Gastroesophageal sphincter (tissue), 3 donors: ENCODE results near the gene MGAM2.

ENCODE experiments used
- CTCF ChIP-seq, 4 experiments: fragments of 200-600 bp in 2 of 4; fragments of 450-650 bp in 2 of 4; sonication (generic) in 1 of 4; IDR thresholded peaks; one replicate each; pipeline ENCODE4 v1.5.1; 2017 to 2019; ENCODE audit warnings: antibody characterized with exemption in 4 of 4, mild to moderate bottlenecking in 2 of 4, moderate library complexity in 2 of 4
- POLR2AphosphoS5 ChIP-seq: sonication (generic); formaldehyde crosslinking; IDR thresholded peaks from one replicate; pipeline ENCODE4 v1.6.1; 2017; ENCODE audit warnings: antibody characterized with exemption

GRCh38 chr7:142139597-142140400 is 28.3 kb downstream of the MGAM2 start:
- TF ChIP-seq POLR2AphosphoS5, result no peak
- no peak for TF ChIP-seq CTCF (IDR thresholded peaks at IDR 0.05)
